Upper lobe of left lung (tissue), 4 donors: ENCODE results near the gene RFWD3.

Source experiments
- CTCF ChIP-seq, 6 experiments: fragments of 450-650 bp in 4 of 6; fragments of 200-600 bp in 2 of 6; sonication (generic) in 2 of 6; IDR thresholded peaks; one replicate each; pipeline ENCODE4 v1.5.1; 2016 to 2019; ENCODE audit warnings: antibody characterized with exemption in 6 of 6
- POLR2A ChIP-seq, 4 donors: fragments of 450-650 bp; IDR thresholded peaks; one replicate each; pipeline ENCODE4 v1.5.1; 2016 to 2017; ENCODE audit warnings: antibody characterized with exemption in 4 of 4, mild to moderate bottlenecking in 2 of 4

GRCh38 chr16:74627506-74628220, 39.0 kb downstream of the RFWD3 start:
- TF ChIP-seq CTCF (IDR thresholded peaks at IDR 0.05) (no peak), POLR2A (IDR thresholded peaks at IDR 0.05) (no peak)
